K562 (cell line): Measurements from ENCODE around the gene OR4D5. TPM values are rescaled to one million over a fixed set of nuclear protein-coding genes. Genes with fewer than 3 reads are reported as not detected.

Experiments
- ATAC-seq: fragments of 200-7000 bp; cut with Tn5 transposase; 3 replicates; pipeline ENCODE4 v1.9.1; 2020; ENCODE audit warnings: moderate library complexity
- BruUV-seq: library from RNA; stranded (reverse); fragments of 400-500 nt; replicated peaks from 2 replicates; lab custom pipeline; 2021; lab: Mats Ljungman, UMichigan
- CTCF ChIA-PET: fragments of 300-600 bp; formaldehyde crosslinking; extraction: SDS; loops from one replicate; lab custom pipeline; 2021; ENCODE audit warnings: low intra/inter-chr PET ratio; lab: Yijun Ruan, JAX
- POLR2A ChIA-PET: fragments of 300-600, 350-650 bp; sonication (Branson Sonifier 250); formaldehyde crosslinking; extraction: SDS; loops from one replicate; lab custom pipeline; 2021; ENCODE audit warnings: antibody characterized with exemption, inconsistent platforms; lab: Yijun Ruan, JAX
- DNase-seq, 4 experiments: peaks; one replicate each; pipeline versions ENCODE4 v3.0.0 to v3.0.0-alpha.2; 2011 to 2018; ENCODE audit warnings: low spot score in 3 of 4, mixed read lengths in 3 of 4; ENCODE audit errors: extremely low read depth in 1 of 4
- FAIRE-seq: peaks from 2 replicates; lab custom pipeline; 2011; peaks lifted over from hg19 to GRCh38; lab: Jason Lieb, UNC
- H2AFZ ChIP-seq: 2 replicates; pipeline ENCODE4 v1.6.0; 2011; ENCODE audit warnings: low read depth, low read length, control low read depth, inconsistent platforms
- H3K27ac ChIP-seq: fragments of 200-600 bp; 3 replicates; pipeline ENCODE4 v1.8.0; 2011; ENCODE audit warnings: low read depth, mild to moderate bottlenecking, control low read depth, inconsistent platforms, low read length, moderate library complexity, mixed read lengths; ENCODE audit errors: extremely low read depth
- H3K27me3 ChIP-seq, 2 experiments: fragments of 300-600 bp in 1 of 2; 2 replicates in 1 of 2; 3 replicates in 1 of 2; pipeline versions ENCODE4 v1.6.0 to v1.8.0; 2011; ENCODE audit warnings: inconsistent platforms in 2 of 2, low read length in 2 of 2, mild to moderate bottlenecking in 1 of 2, mixed read lengths in 1 of 2, moderate library complexity in 1 of 2; ENCODE audit not compliant: control insufficient read depth in 2 of 2, insufficient read depth in 2 of 2
- H3K36me3 ChIP-seq: fragments of 300-600 bp; 3 replicates; pipeline ENCODE4 v1.8.0; 2011; ENCODE audit warnings: mild to moderate bottlenecking, low read length, inconsistent platforms; ENCODE audit not compliant: control insufficient read depth, insufficient read depth
- H3K4me1 ChIP-seq, 2 experiments: fragments of 200-600 bp in 1 of 2; replicated peaks in 1 of 2; 2 replicates in 1 of 2; 3 replicates in 1 of 2; pipeline versions ENCODE4 v1.5.1 to v1.8.0; 2011; ENCODE audit warnings: inconsistent platforms in 2 of 2, low read length in 2 of 2, mild to moderate bottlenecking in 1 of 2, mixed read lengths in 1 of 2, moderate library complexity in 1 of 2; ENCODE audit not compliant: control insufficient read depth in 2 of 2, insufficient read depth in 2 of 2
- H3K4me2 ChIP-seq: 2 replicates; pipeline ENCODE4 v1.6.1; 2011; ENCODE audit warnings: low read length, control low read depth, inconsistent platforms, mixed read lengths; ENCODE audit not compliant: insufficient read depth
- H3K4me3 ChIP-seq: fragments of 200-600 bp; sonication (generic), shearing (Covaris generic); 2 replicates; pipeline ENCODE4 v1.5.1; 2016; ENCODE audit warnings: control low read depth, inconsistent platforms
- H3K79me2 ChIP-seq: fragments of 200-600 bp; 3 replicates; pipeline ENCODE4 v1.8.0; 2011; ENCODE audit warnings: low read length, inconsistent platforms; ENCODE audit not compliant: control insufficient read depth, insufficient read depth
- H3K9ac ChIP-seq, 2 experiments: 2 replicates each; pipeline versions ENCODE4 v1.6.0 to v1.6.1; 2011; ENCODE audit warnings: low read depth in 2 of 2, low read length in 2 of 2, control low read depth in 1 of 2, inconsistent platforms in 1 of 2, mild to moderate bottlenecking in 1 of 2, mixed read lengths in 1 of 2; ENCODE audit not compliant: insufficient read depth in 1 of 2
- H3K9me1 ChIP-seq: one replicate; pipeline ENCODE4 v1.6.0; 2011; ENCODE audit warnings: inconsistent platforms, mild to moderate bottlenecking, low read length, moderate library complexity; ENCODE audit not compliant: control insufficient read depth, insufficient read depth
- H3K9me3 ChIP-seq: replicated peaks from 2 replicates; pipeline ENCODE4 v1.5.1; 2011; ENCODE audit warnings: low read depth, low read length, inconsistent platforms; ENCODE audit not compliant: control insufficient read depth, insufficient read depth
- H4K20me1 ChIP-seq: replicated peaks from 2 replicates; pipeline ENCODE4 v1.6.1; 2011; ENCODE audit warnings: low read length, inconsistent platforms, mixed read lengths; ENCODE audit not compliant: control insufficient read depth, insufficient read depth
- ATF1 ChIP-seq, 2 experiments: fragments of 450-650 bp in 1 of 2; IDR thresholded peaks; 2 replicates each; pipeline ENCODE4 v1.6.1; 2016; ENCODE audit warnings: missing compliant biosample characterization in 1 of 2, missing genetic modification characterization in 1 of 2
- CREB1 ChIP-seq, 2 experiments: sonication (generic) in 1 of 2; formaldehyde crosslinking in 1 of 2; IDR thresholded peaks; 2 replicates each; pipeline versions ENCODE4 v1.6.1 to v1.8.0; 2012 to 2022; ENCODE audit warnings: inconsistent platforms in 1 of 2, mild to moderate bottlenecking in 1 of 2, missing genetic modification reagents in 1 of 2, moderate library complexity in 1 of 2
- DLX4 ChIP-seq: fragments of 250-450 bp; sonication (Bioruptor Pico); IDR thresholded peaks from 2 replicates; pipeline ENCODE4 v1.6.1; 2021; ENCODE audit warnings: mild to moderate bottlenecking
- KLF1 ChIP-seq: fragments of 450-650 bp; IDR thresholded peaks from 2 replicates; pipeline ENCODE4 v1.6.1; 2016; ENCODE audit warnings: missing genetic modification characterization, missing compliant biosample characterization
- NFYB ChIP-seq: IDR thresholded peaks from 2 replicates; pipeline ENCODE4 v1.6.1; 2011; ENCODE audit warnings: mild to moderate bottlenecking, moderate library complexity; ENCODE audit not compliant: insufficient read length; ENCODE audit errors: extremely low read depth
- NR2F6 ChIP-seq: fragments of 450-650 bp; formaldehyde crosslinking; IDR thresholded peaks from 2 replicates; pipeline ENCODE4 v1.4.0; 2020; ENCODE audit warnings: mild to moderate bottlenecking
- TCF3 ChIP-seq: sonication (generic); formaldehyde crosslinking; IDR thresholded peaks from 2 replicates; pipeline ENCODE4 v1.4.0; 2020; ENCODE audit warnings: mild to moderate bottlenecking, missing genetic modification reagents
- TFAM ChIP-seq: fragments of 250-450 bp; sonication (Bioruptor Pico); conservative IDR thresholded peaks from 2 replicates; pipeline ENCODE4 v1.5.0; 2021; ENCODE audit warnings: mild to moderate bottlenecking, moderate library complexity
- ZNF696 ChIP-seq: fragments of 250-450 bp; sonication (Bioruptor Pico); conservative IDR thresholded peaks from 2 replicates; pipeline ENCODE4 v1.4.0; 2020; ENCODE audit warnings: mild to moderate bottlenecking, moderate library complexity
- WGBS: fragments of 100-300 bp; shearing (Covaris generic); methylation state at CpG from one replicate; pipeline ENCODE4 v1.1.6; 2016; ENCODE audit warnings: low coverage, mixed read lengths; ENCODE audit not compliant: insufficient coverage; ENCODE audit errors: missing lambda C conversion rate; 5-methylcytosine and 5-hydroxymethylcytosine counted together
- in situ Hi-C: fragments of 300-500 bp; cut with MboI; formaldehyde crosslinking; loops from 4 replicates; pipeline ENCODE4 v1.15.0; 2018; ENCODE audit warnings: inconsistent platforms, mixed read lengths
- intact Hi-C: fragments of 100-400 bp; cut with micrococcal nuclease; formaldehyde crosslinking; loops from 2 replicates; pipeline ENCODE4 v1.14.2; 2022
- polyA plus RNA-seq, 8 experiments: library from polyadenylated mRNA; depleted of rRNA in 4 of 8; stranded (reverse) in 5 of 8; unstranded in 3 of 8; fragments of >200 nt; fragmentation: Nextera tagmentation in 2 of 8; fragmentation: Illumina TruSeq in 1 of 8; extraction: Ambion mirVana in 2 of 8; extraction: Trizol in 1 of 8; gene quantifications; 2 replicates each; pipeline versions ENCODE4 v1.2.1 to v1.2.3, GENCODE V29; 2011 to 2014; ENCODE audit warnings: inconsistent platforms in 1 of 8, missing spikeins in 1 of 8
- total RNA-seq, 7 experiments: library from RNA; depleted of rRNA in 6 of 7; stranded (reverse); fragments of >200 nt in 6 of 7; fragmentation: Illumina TruSeq in 2 of 7; extraction: Trizol in 2 of 7; gene quantifications; 2 replicates each; pipeline versions ENCODE4 v1.2.1 to v1.2.3, GENCODE V29; 2011 to 2021; ENCODE audit warnings: low replicate concordance in 1 of 7

OR4D5 gene
- total and polyA plus RNA-seq, 9 of the 15 experiments (the other 6 are each of a cell fraction or from before 2014, with no cell fraction given) = not detected

GRCh38 chr11:123899792-123900191, 39.6 kb upstream of the OR4D5 start:
- no peak overlapping the region for H3K4me2 ChIP-seq
- intact Hi-C loops (no loop called here), in situ Hi-C loops (no loop called here)
- H3K27me3 ChIP-seq = no peaks in the 10 kb centered on the region
- POLR2A ChIA-PET = no interaction called here
- H4K20me1 ChIP-seq = no peaks in the 10 kb centered on the region
- H3K9me1 ChIP-seq = no peaks in the 10 kb centered on the region
- BruUV-seq = no TSS peak
- FAIRE-seq = no peak
- H3K27ac ChIP-seq = no peak overlapping the region
- H3K4me3 ChIP-seq = no peak overlapping the region
- DNase-seq = no peak
- no peak overlapping the region for H2AFZ ChIP-seq
- no peak overlapping the region for H3K9ac ChIP-seq
- TF ChIP-seq KLF1 (tag) = no peak
- no peak for TF ChIP-seq CREB1 (IDR thresholded peaks at IDR 0.05)
- TF ChIP-seq CREB1 (CRISPR knock-in tag; IDR thresholded peaks at IDR 0.05) = no peak
- no peak for TF ChIP-seq DLX4 (CRISPR knock-in tag)
- TF ChIP-seq TFAM (CRISPR knock-in tag) = no peak
- no peak for TF ChIP-seq ZNF696
- no peak for TF ChIP-seq TCF3 (CRISPR knock-in tag)
- no peak for TF ChIP-seq NFYB
- TF ChIP-seq ATF1 (CRISPR knock-in tag; IDR thresholded peaks at IDR 0.05) = no peak
- no peak for TF ChIP-seq ATF1 (tag; IDR thresholded peaks at IDR 0.05)
- no peak for TF ChIP-seq NR2F6 (CRISPR knock-in tag)
- TF ChIP-seq, all 486 proteins: peak for 0
- 0% methylated on average over 3 of the region's 3 CpGs for WGBS
- ATAC-seq = no peak
- H3K4me1 ChIP-seq = no peaks in the 10 kb centered on the region
- no peaks in the 10 kb centered on the region for H3K36me3 ChIP-seq
- CTCF ChIA-PET = no interaction called here
- H3K9me3 ChIP-seq = no peaks in the 10 kb centered on the region
- H3K79me2 ChIP-seq = no peaks in the 10 kb centered on the region
